Suprapubic skin (tissue), 4 donors: Measurements from ENCODE around the gene LNX2. TPM values are rescaled to one million over a fixed set of nuclear protein-coding genes. Genes with fewer than 3 reads are reported as not detected.

ENCODE experiments used
- DNase-seq, 2 donors: peaks; one replicate each; pipeline ENCODE4 v3.0.0-alpha.2; 2019; ENCODE audit warnings: low spot score in 2 of 2
- H3K27ac ChIP-seq: fragments of 200-600 bp; sonication (generic); one replicate; pipeline ENCODE4 v1.5.1; 2019
- H3K27me3 ChIP-seq: fragments of 200-600 bp; sonication (generic); one replicate; pipeline ENCODE4 v1.5.1; 2019
- H3K36me3 ChIP-seq: fragments of 200-600 bp; sonication (generic); one replicate; pipeline ENCODE4 v1.5.1; 2019
- H3K4me1 ChIP-seq: fragments of 200-600 bp; sonication (generic); one replicate; pipeline ENCODE4 v1.5.1; 2019
- H3K4me3 ChIP-seq: fragments of 200-600 bp; sonication (generic); one replicate; pipeline ENCODE4 v1.5.1; 2019; ENCODE audit warnings: mild to moderate bottlenecking
- H3K9me3 ChIP-seq: fragments of 200-600 bp; sonication (generic); one replicate; pipeline ENCODE4 v1.5.1; 2019
- EP300 ChIP-seq: sonication (generic); formaldehyde crosslinking; IDR thresholded peaks from one replicate; pipeline ENCODE4 v1.6.1; 2017; ENCODE audit warnings: antibody characterized with exemption
- POLR2A ChIP-seq, 2 donors: fragments of 450-650 bp; IDR thresholded peaks; one replicate each; pipeline ENCODE4 v1.6.1; 2017; ENCODE audit warnings: antibody characterized with exemption in 2 of 2, mild to moderate bottlenecking in 2 of 2, moderate library complexity in 2 of 2
- POLR2AphosphoS5 ChIP-seq, 3 donors: sonication (generic); formaldehyde crosslinking; IDR thresholded peaks; one replicate each; pipeline ENCODE4 v1.6.1; 2017; ENCODE audit warnings: antibody characterized with exemption in 3 of 3
- WGBS: methylation state at CpG from one replicate; pipeline ENCODE4 v1.1.5; 2018; 5-methylcytosine and 5-hydroxymethylcytosine counted together
- total RNA-seq, 4 donors: library from RNA; depleted of rRNA; stranded (reverse); fragments of >200 nt; gene quantifications; one replicate each; pipeline ENCODE4 v1.1.0, GENCODE V29; 2016
- TF ChIP-seq, protein P1 (sequence below), 2 donors: fragments of 200-600 bp in 1 of 2; fragments of 450-650 bp in 1 of 2; sonication (generic) in 1 of 2; IDR thresholded peaks; one replicate each; pipeline ENCODE4 v1.5.1; 2016 to 2019; ENCODE audit warnings: antibody characterized with exemption in 2 of 2, mild to moderate bottlenecking in 1 of 2, moderate library complexity in 1 of 2

LNX2 gene
- total RNA-seq, result 10 to 100 TPM; 11.2 to 15.9 (median 13.6) TPM

DNA sequence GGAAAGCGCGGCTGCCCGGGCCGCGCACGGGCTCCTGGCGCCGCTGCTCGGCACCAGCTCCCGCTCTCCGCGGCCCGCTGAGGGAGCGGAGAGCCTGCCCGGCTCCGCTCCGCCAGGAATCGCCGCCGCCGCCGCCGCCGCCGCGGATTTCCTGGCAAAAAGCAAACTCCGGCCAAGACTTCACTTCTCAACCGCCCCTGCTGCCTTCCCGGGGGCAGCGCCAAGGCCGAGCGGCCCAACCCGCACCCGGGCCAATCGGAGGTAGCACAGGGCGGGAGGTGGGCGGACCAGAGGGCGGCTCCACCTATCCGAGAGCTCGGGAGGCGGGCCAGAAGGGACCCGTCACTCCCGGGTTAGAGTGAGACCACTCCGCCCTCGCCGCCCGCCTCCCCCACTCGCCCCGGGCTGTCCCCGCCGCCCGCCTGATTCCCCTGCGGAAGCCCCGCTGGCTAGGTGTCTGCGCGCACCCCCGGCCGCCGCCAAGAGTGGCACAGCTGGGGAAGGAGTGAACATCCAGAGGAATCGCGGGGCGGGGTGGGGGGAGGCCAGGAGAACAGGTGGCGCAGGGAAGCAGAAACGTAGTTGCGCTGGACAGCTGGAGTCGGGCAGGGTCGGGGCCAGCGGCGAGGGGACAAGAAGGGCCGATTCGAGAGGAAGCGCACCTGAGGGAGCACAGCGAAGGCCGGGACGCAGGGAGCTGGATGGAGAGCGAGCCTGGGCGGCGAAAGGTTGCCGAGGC lies at the start of gene LNX2:
LNX2 (minus strand) TSS at position 153 of the 739 bp plus-strand sequence. CDS start 38,826 bp downstream, outside the sequence.
- Histone ChIP-seq H3K9me3 (no peaks in the 10 kb centered on the region), H3K36me3 (no peaks in the 10 kb centered on the region), H3K4me1 (peaks cover 58% of the 10 kb centered on the region), H3K4me3 (peak within 1 kb of the TSS; percentile 87), H3K27ac (peak within 1 kb of the TSS; percentile 96), H3K27me3 (no peaks in the 10 kb centered on the region)
- TF ChIP-seq POLR2A (IDR thresholded peaks at IDR 0.05) (no peak), POLR2AphosphoS5 (IDR thresholded peaks at IDR 0.05) (no peak), EP300 (no peak)
- TF ChIP-seq, protein P1, sequence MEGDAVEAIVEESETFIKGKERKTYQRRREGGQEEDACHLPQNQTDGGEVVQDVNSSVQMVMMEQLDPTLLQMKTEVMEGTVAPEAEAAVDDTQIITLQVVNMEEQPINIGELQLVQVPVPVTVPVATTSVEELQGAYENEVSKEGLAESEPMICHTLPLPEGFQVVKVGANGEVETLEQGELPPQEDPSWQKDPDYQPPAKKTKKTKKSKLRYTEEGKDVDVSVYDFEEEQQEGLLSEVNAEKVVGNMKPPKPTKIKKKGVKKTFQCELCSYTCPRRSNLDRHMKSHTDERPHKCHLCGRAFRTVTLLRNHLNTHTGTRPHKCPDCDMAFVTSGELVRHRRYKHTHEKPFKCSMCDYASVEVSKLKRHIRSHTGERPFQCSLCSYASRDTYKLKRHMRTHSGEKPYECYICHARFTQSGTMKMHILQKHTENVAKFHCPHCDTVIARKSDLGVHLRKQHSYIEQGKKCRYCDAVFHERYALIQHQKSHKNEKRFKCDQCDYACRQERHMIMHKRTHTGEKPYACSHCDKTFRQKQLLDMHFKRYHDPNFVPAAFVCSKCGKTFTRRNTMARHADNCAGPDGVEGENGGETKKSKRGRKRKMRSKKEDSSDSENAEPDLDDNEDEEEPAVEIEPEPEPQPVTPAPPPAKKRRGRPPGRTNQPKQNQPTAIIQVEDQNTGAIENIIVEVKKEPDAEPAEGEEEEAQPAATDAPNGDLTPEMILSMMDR (IDR thresholded peaks at IDR 0.05), result no peak
- DNase-seq, result peak; percentile 98 to 99
- 1% methylated on average over 36 of the region's 79 CpGs for WGBS

DNA sequence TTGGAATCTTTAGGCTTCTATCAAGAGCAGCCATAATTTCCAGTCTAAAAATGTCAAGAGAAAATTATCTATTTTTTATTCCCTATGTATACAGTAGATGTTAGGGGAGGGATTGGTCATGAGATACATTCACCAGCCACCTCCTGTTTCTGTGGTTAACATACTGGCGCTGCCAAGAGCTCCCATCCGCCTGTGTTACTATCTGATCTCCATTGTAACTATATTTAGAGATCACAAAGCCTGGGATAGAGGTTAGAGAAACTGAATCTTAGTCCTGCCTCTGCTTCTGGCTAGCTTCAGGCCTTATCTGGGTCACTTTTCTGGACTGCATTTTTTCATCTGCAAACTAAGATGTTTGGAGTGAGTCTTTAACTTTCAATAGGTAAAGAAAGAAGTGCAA lies 47.6 kb upstream of the LNX2 start:
- H3K27ac ChIP-seq, result no peak overlapping the region
- no peaks in the 10 kb centered on the region for H3K27me3 ChIP-seq
- TF ChIP-seq, protein P1 (IDR thresholded peaks at IDR 0.05), result no peak
- TF ChIP-seq EP300 (no peak), POLR2A (IDR thresholded peaks at IDR 0.05) (no peak), POLR2AphosphoS5 (IDR thresholded peaks at IDR 0.05) (no peak)
- H3K36me3 ChIP-seq, result peaks cover 13% of the 10 kb centered on the region
- H3K4me3 ChIP-seq, result no peak overlapping the region
- peaks cover 7% of the 10 kb centered on the region for H3K4me1 ChIP-seq
- WGBS, result 54% methylated on average over 2 of the region's 2 CpGs
- DNase-seq, result no peak
- H3K9me3 ChIP-seq, result no peaks in the 10 kb centered on the region

DNA sequence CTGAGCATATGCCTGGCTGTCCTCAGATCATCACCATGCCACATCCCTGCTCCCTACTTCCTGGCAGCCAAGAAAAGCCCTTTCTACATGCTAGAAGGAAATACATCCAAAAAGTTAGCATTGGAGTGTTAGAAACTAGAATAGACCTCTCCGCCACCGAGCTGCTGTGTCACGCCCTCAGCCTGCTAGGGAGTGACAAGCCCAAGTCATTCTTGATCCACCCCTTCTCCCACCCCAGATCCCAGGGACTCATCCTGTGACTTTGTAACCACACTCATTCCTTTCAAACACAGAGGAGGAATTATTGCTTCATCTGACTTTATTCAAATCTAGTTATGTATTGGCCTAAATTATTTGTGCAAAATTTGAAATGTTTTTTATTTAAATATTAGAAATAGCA lies 46.6 kb upstream of the LNX2 start:
- H3K4me1 ChIP-seq, result peaks cover 14% of the 10 kb centered on the region
- TF ChIP-seq EP300 (no peak), POLR2A (IDR thresholded peaks at IDR 0.05) (no peak), POLR2AphosphoS5 (IDR thresholded peaks at IDR 0.05) (no peak)
- TF ChIP-seq, protein P1 (IDR thresholded peaks at IDR 0.05), result no peak
- no peak overlapping the region for H3K27ac ChIP-seq
- DNase-seq, result no peak
- peaks cover 13% of the 10 kb centered on the region for H3K36me3 ChIP-seq
- 79% methylated on average over 3 of the region's 3 CpGs for WGBS
- H3K4me3 ChIP-seq, result no peak overlapping the region
- no peaks in the 10 kb centered on the region for H3K9me3 ChIP-seq
- no peaks in the 10 kb centered on the region for H3K27me3 ChIP-seq

DNA sequence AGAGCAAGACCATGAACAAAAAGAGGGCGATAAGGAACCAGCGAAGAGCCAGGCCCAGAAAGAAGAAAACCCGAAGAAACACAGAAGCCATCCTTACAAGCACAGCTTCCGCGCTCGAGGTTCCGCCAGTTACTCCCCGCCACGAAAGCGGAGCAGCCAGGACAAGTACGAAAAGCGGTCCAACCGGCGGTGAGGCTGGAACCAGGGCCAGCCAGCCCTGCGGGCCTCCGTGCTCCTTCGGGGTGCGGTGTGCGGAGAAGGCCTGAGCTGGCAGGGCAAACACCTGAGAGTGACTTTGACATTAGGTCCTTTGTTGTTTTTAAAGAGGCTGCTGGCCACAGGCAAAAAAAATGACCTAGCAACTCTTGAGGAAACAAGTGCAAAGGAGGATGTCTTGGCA lies 45.4 kb upstream of the LNX2 start:
- Histone ChIP-seq H3K9me3 (no peaks in the 10 kb centered on the region), H3K4me1 (peaks cover 14% of the 10 kb centered on the region), H3K27me3 (no peaks in the 10 kb centered on the region), H3K4me3 (no peak overlapping the region), H3K27ac (no peak overlapping the region), H3K36me3 (peaks cover 13% of the 10 kb centered on the region)
- peak in 1 of 2 donors; percentile 62 for DNase-seq
- 82% methylated on average over 19 of the region's 19 CpGs for WGBS
- TF ChIP-seq, protein P1 (IDR thresholded peaks at IDR 0.05), result no peak
- no peak for TF ChIP-seq POLR2AphosphoS5 (IDR thresholded peaks at IDR 0.05)
- TF ChIP-seq POLR2A (IDR thresholded peaks at IDR 0.05), result no peak
- no peak for TF ChIP-seq EP300

DNA sequence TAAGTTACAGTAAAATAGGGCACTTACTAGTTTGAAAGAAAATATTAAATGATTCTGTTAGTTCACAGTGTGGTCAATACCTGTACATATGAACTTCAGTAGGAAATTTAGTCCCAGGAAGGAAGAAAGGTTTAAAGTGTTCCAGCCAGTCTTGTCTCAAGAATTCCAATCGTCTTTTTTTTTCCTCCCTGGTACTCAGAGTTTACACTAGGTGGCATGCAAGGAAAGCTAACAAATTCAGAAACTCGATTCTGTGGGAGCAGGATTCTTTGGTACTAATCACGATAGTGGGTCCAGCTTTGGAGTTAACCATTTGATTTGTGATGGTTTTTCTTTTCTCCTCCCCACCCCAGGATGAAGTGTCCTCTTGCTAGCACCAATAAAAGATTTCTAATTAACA lies 45.0 kb upstream of the LNX2 start:
- no peak for DNase-seq
- TF ChIP-seq POLR2A (IDR thresholded peaks at IDR 0.05) (no peak), POLR2AphosphoS5 (IDR thresholded peaks at IDR 0.05) (no peak), EP300 (no peak)
- TF ChIP-seq, protein P1 (IDR thresholded peaks at IDR 0.05), result no peak
- H3K36me3 ChIP-seq, result peaks cover 13% of the 10 kb centered on the region
- H3K27ac ChIP-seq, result no peak overlapping the region
- H3K4me3 ChIP-seq, result no peak overlapping the region
- H3K9me3 ChIP-seq, result no peaks in the 10 kb centered on the region
- WGBS, result 47% methylated on average over 3 of the region's 3 CpGs
- H3K27me3 ChIP-seq, result no peaks in the 10 kb centered on the region
- H3K4me1 ChIP-seq, result peaks cover 14% of the 10 kb centered on the region
